Trophoblast cell (in vitro differentiated cells and primary cell): ENCODE measurements around the gene TMEM132C.

ENCODE experiments used
- DNase-seq, 2 donors: peaks; one replicate each; pipeline ENCODE4 v3.0.0-alpha.2; 2016
- H2AFZ ChIP-seq: 2 replicates; pipeline ENCODE4 v1.6.1; 2013; ENCODE audit warnings: low read length, moderate library complexity, mild to moderate bottlenecking; ENCODE audit not compliant: insufficient read depth, poor library complexity
- H2AK5ac ChIP-seq: 2 replicates; pipeline ENCODE4 v1.6.1; 2013; ENCODE audit warnings: mild to moderate bottlenecking, low read length
- H2BK120ac ChIP-seq: 2 replicates; pipeline ENCODE4 v1.6.1; 2013; ENCODE audit warnings: low read length, mild to moderate bottlenecking, moderate library complexity; ENCODE audit not compliant: insufficient read depth, poor library complexity
- H2BK12ac ChIP-seq: 2 replicates; pipeline ENCODE4 v1.6.1; 2013; ENCODE audit warnings: mild to moderate bottlenecking, low read length, moderate library complexity
- H2BK5ac ChIP-seq: 2 replicates; pipeline ENCODE4 v1.6.1; 2013; ENCODE audit warnings: low read length, low read depth, moderate library complexity, mild to moderate bottlenecking; ENCODE audit not compliant: poor library complexity
- H3K14ac ChIP-seq: 2 replicates; pipeline ENCODE4 v1.6.1; 2013; ENCODE audit warnings: mild to moderate bottlenecking, low read length
- H3K18ac ChIP-seq: 2 replicates; pipeline ENCODE4 v1.6.1; 2013; ENCODE audit warnings: mild to moderate bottlenecking, low read length
- H3K23ac ChIP-seq: 2 replicates; pipeline ENCODE4 v1.6.1; 2013; ENCODE audit warnings: low read length
- H3K27ac ChIP-seq: 2 replicates; pipeline ENCODE4 v1.5.1; 2013; ENCODE audit warnings: low read depth, mild to moderate bottlenecking, inconsistent platforms, low read length, moderate library complexity
- H3K27me3 ChIP-seq: 2 replicates; pipeline ENCODE4 v1.6.1; 2013; ENCODE audit warnings: inconsistent platforms, mild to moderate bottlenecking, low read length, moderate library complexity; ENCODE audit not compliant: insufficient read depth
- H3K36me3 ChIP-seq, 2 experiments: 1 replicate in 1 of 2; 2 replicates in 1 of 2; pipeline ENCODE4 v1.6.1; 2013; ENCODE audit warnings: low read length in 2 of 2, mild to moderate bottlenecking in 2 of 2, moderate library complexity in 1 of 2; ENCODE audit not compliant: insufficient read depth in 2 of 2, control insufficient read depth in 1 of 2
- H3K4ac ChIP-seq: 2 replicates; pipeline ENCODE4 v1.6.1; 2013; ENCODE audit warnings: low read depth, mild to moderate bottlenecking, low read length, moderate library complexity
- H3K4me1 ChIP-seq, 2 experiments: 1 replicate in 1 of 2; 2 replicates in 1 of 2; pipeline ENCODE4 v1.6.1; 2013; ENCODE audit warnings: low read length in 2 of 2, mild to moderate bottlenecking in 2 of 2, moderate library complexity in 1 of 2; ENCODE audit not compliant: insufficient read depth in 2 of 2, control insufficient read depth in 1 of 2
- H3K4me2 ChIP-seq: 2 replicates; pipeline ENCODE4 v1.6.1; 2013; ENCODE audit warnings: inconsistent platforms, mild to moderate bottlenecking, low read length, moderate library complexity
- H3K4me3 ChIP-seq: 2 replicates; pipeline ENCODE4 v1.5.1; 2013; ENCODE audit warnings: mild to moderate bottlenecking, low read depth, low read length, inconsistent platforms
- H3K79me1 ChIP-seq: one replicate; pipeline ENCODE4 v1.6.1; 2013; ENCODE audit warnings: low read length
- H3K79me2 ChIP-seq: 2 replicates; pipeline ENCODE4 v1.6.1; 2013; ENCODE audit warnings: low read length, mild to moderate bottlenecking; ENCODE audit not compliant: control insufficient read depth, insufficient read depth, poor library complexity
- H3K9ac ChIP-seq: 2 replicates; pipeline ENCODE4 v1.6.1; 2013; ENCODE audit warnings: mild to moderate bottlenecking, low read length
- H3K9me3 ChIP-seq: 2 replicates; pipeline ENCODE4 v1.6.1; 2013; ENCODE audit warnings: low read depth, mild to moderate bottlenecking, control low read depth, inconsistent platforms, low read length; ENCODE audit not compliant: insufficient read depth
- H4K12ac ChIP-seq: 2 replicates; pipeline ENCODE4 v1.6.1; 2013; ENCODE audit warnings: low read depth, mild to moderate bottlenecking, low read length, moderate library complexity
- H4K8ac ChIP-seq: 2 replicates; pipeline ENCODE4 v1.6.1; 2013; ENCODE audit warnings: low read depth, mild to moderate bottlenecking, low read length, moderate library complexity
- H4K91ac ChIP-seq: one replicate; pipeline ENCODE4 v1.6.1; 2013; ENCODE audit warnings: low read depth, mild to moderate bottlenecking, low read length, moderate library complexity
- WGBS: extraction: QIAGEN DNeasy Blood & Tissue Kit; methylation state at CpG from one replicate; pipeline ENCODE4 v1.1.7; 2013; ENCODE audit warnings: missing lambda C conversion rate; ENCODE audit not compliant: insufficient read length, insufficient coverage; ENCODE audit errors: extremely low coverage; 5-methylcytosine and 5-hydroxymethylcytosine counted together

TMEM132C gene

GRCh38 chr12:128594521-128594920, 327.6 kb downstream of the TMEM132C start:
- H2BK12ac ChIP-seq, result no peak overlapping the region
- H3K4ac ChIP-seq, result no peak overlapping the region
- WGBS, result no CpG with 5 or more reads among the region's 7 CpGs
- no peak overlapping the region for H4K12ac ChIP-seq
- H3K9me3 ChIP-seq, result no peaks in the 10 kb centered on the region
- no peak overlapping the region for H2AFZ ChIP-seq
- no peak overlapping the region for H2BK5ac ChIP-seq
- H3K79me1 ChIP-seq, result no peaks in the 10 kb centered on the region
- H3K4me3 ChIP-seq, result no peak overlapping the region
- H3K18ac ChIP-seq, result no peak overlapping the region
- H4K91ac ChIP-seq, result no peak overlapping the region
- no peaks in the 10 kb centered on the region for H3K79me2 ChIP-seq
- no peak overlapping the region for H4K8ac ChIP-seq
- H3K23ac ChIP-seq, result no peak overlapping the region
- H3K4me2 ChIP-seq, result no peak overlapping the region
- no peak overlapping the region for H2AK5ac ChIP-seq
- no peak for DNase-seq
- H3K9ac ChIP-seq, result no peak overlapping the region
- H3K27ac ChIP-seq, result no peak overlapping the region
- H2BK120ac ChIP-seq, result no peak overlapping the region
- H3K4me1 ChIP-seq, result no peaks in the 10 kb centered on the region
- H3K36me3 ChIP-seq, result no peaks in the 10 kb centered on the region
- no peak overlapping the region for H3K14ac ChIP-seq
- no peaks in the 10 kb centered on the region for H3K27me3 ChIP-seq

GRCh38 chr12:128595609-128596008, 328.6 kb downstream of the TMEM132C start:
- no peak overlapping the region for H2AK5ac ChIP-seq
- no peaks in the 10 kb centered on the region for H3K4me1 ChIP-seq
- H3K4me3 ChIP-seq, result no peak overlapping the region
- no peak overlapping the region for H2BK12ac ChIP-seq
- H3K18ac ChIP-seq, result no peak overlapping the region
- H2AFZ ChIP-seq, result no peak overlapping the region
- H3K9ac ChIP-seq, result no peak overlapping the region
- H4K8ac ChIP-seq, result no peak overlapping the region
- no peak overlapping the region for H3K4ac ChIP-seq
- no peaks in the 10 kb centered on the region for H3K36me3 ChIP-seq
- no peak overlapping the region for H3K27ac ChIP-seq
- no peak overlapping the region for H3K14ac ChIP-seq
- no peak overlapping the region for H2BK5ac ChIP-seq
- H3K4me2 ChIP-seq, result no peak overlapping the region
- DNase-seq, result no peak
- no peaks in the 10 kb centered on the region for H3K79me2 ChIP-seq
- H3K27me3 ChIP-seq, result no peaks in the 10 kb centered on the region
- H3K79me1 ChIP-seq, result no peaks in the 10 kb centered on the region
- no peak overlapping the region for H4K12ac ChIP-seq
- H4K91ac ChIP-seq, result no peak overlapping the region
- WGBS, result no CpG with 5 or more reads among the region's 8 CpGs
- H3K23ac ChIP-seq, result no peak overlapping the region
- no peaks in the 10 kb centered on the region for H3K9me3 ChIP-seq
- no peak overlapping the region for H2BK120ac ChIP-seq

GRCh38 chr12:128600886-128601285, 333.9 kb downstream of the TMEM132C start:
- H3K36me3 ChIP-seq, result no peaks in the 10 kb centered on the region
- no peak for DNase-seq
- H3K14ac ChIP-seq, result no peak overlapping the region
- H4K8ac ChIP-seq, result no peak overlapping the region
- H3K4me2 ChIP-seq, result no peak overlapping the region
- H3K18ac ChIP-seq, result no peak overlapping the region
- no peak overlapping the region for H3K23ac ChIP-seq
- H2AK5ac ChIP-seq, result no peak overlapping the region
- H2BK5ac ChIP-seq, result no peak overlapping the region
- H4K12ac ChIP-seq, result no peak overlapping the region
- no peaks in the 10 kb centered on the region for H3K4me1 ChIP-seq
- no peak overlapping the region for H2BK12ac ChIP-seq
- no peak overlapping the region for H3K27ac ChIP-seq
- no peak overlapping the region for H3K4ac ChIP-seq
- no peak overlapping the region for H3K9ac ChIP-seq
- no peak overlapping the region for H2BK120ac ChIP-seq
- H3K27me3 ChIP-seq, result no peaks in the 10 kb centered on the region
- no peak overlapping the region for H2AFZ ChIP-seq
- H4K91ac ChIP-seq, result no peak overlapping the region
- H3K79me1 ChIP-seq, result no peaks in the 10 kb centered on the region
- no CpG with 5 or more reads among the region's 6 CpGs for WGBS
- H3K79me2 ChIP-seq, result no peaks in the 10 kb centered on the region
- peaks cover 1% of the 10 kb centered on the region for H3K9me3 ChIP-seq
- H3K4me3 ChIP-seq, result no peak overlapping the region

- no peak overlapping the region for H3K9ac ChIP-seq
- H2AFZ ChIP-seq, result no peak overlapping the region
- no peak overlapping the region for H3K4me2 ChIP-seq
- H4K12ac ChIP-seq, result no peak overlapping the region
- no peak overlapping the region for H3K18ac ChIP-seq
- DNase-seq, result no peak
- no peak overlapping the region for H3K14ac ChIP-seq
- WGBS, result no CpG with 5 or more reads among the region's 4 CpGs
- H4K91ac ChIP-seq, result no peak overlapping the region
- no peak overlapping the region for H4K8ac ChIP-seq
- no peak overlapping the region for H2AK5ac ChIP-seq
- no peak overlapping the region for H3K4ac ChIP-seq
- peaks cover 2% of the 10 kb centered on the region for H3K9me3 ChIP-seq
- no peak overlapping the region for H3K27ac ChIP-seq
- H3K36me3 ChIP-seq, result no peaks in the 10 kb centered on the region
- H3K4me1 ChIP-seq, result no peaks in the 10 kb centered on the region
- H2BK120ac ChIP-seq, result no peak overlapping the region
- no peaks in the 10 kb centered on the region for H3K79me1 ChIP-seq
- no peak overlapping the region for H3K4me3 ChIP-seq
- no peak overlapping the region for H2BK12ac ChIP-seq
- H3K23ac ChIP-seq, result no peak overlapping the region
- H3K27me3 ChIP-seq, result no peaks in the 10 kb centered on the region
- no peaks in the 10 kb centered on the region for H3K79me2 ChIP-seq
- H2BK5ac ChIP-seq, result no peak overlapping the region
These were observed 336.7 kb downstream of the TMEM132C start for GRCh38 chr12:128603573-128604115.
